GM23338 (cell line): ENCODE measurements around the gene COL25A1.
"Not testable (repeated sequence)": the region's sequence is repeated elsewhere in the genome, so short reads cannot be mapped to it uniquely, and the experiment has no call there.

Experiments used
- CREB1 ChIP-seq: fragments of 250-450 bp; sonication (Bioruptor Pico); IDR thresholded peaks from 2 replicates; pipeline ENCODE4 v1.5.0; 2020; ENCODE audit warnings: low read depth, mild to moderate bottlenecking, moderate library complexity
- EZH2 ChIP-seq: fragments of 200-600 bp; sonication (generic); IDR thresholded peaks from one replicate; pipeline ENCODE4 v1.8.0; 2017; ENCODE audit warnings: antibody characterized with exemption, mild to moderate bottlenecking, low read depth; ENCODE audit not compliant: unreplicated experiment
- JUNB ChIP-seq: IDR thresholded peaks from one replicate; pipeline ENCODE4 v1.6.1; 2016; ENCODE audit warnings: antibody characterized with exemption; ENCODE audit not compliant: unreplicated experiment
- POLR2AphosphoS5 ChIP-seq: IDR thresholded peaks from 2 replicates; pipeline ENCODE4 v1.6.1; 2016; ENCODE audit warnings: antibody characterized with exemption, low read depth
- TF ChIP-seq, protein P1 (sequence below), 2 experiments: fragments of 200-600 bp in 1 of 2; sonication (generic) in 1 of 2; conservative IDR thresholded peaks; 2 replicates each; pipeline versions ENCODE4 v1.5.1 to v1.6.1; 2016 to 2017; ENCODE audit warnings: antibody characterized with exemption in 2 of 2, low read depth in 2 of 2, mild to moderate bottlenecking in 2 of 2, moderate library complexity in 1 of 2
- TF ChIP-seq, protein P2 (sequence below): IDR thresholded peaks from one replicate; pipeline ENCODE4 v1.6.1; 2018; ENCODE audit warnings: antibody characterized with exemption; ENCODE audit not compliant: unreplicated experiment

GRCh38 chr4:108984495-108984894, 318.0 kb downstream of the COL25A1 start:
- TF ChIP-seq, protein P1, sequence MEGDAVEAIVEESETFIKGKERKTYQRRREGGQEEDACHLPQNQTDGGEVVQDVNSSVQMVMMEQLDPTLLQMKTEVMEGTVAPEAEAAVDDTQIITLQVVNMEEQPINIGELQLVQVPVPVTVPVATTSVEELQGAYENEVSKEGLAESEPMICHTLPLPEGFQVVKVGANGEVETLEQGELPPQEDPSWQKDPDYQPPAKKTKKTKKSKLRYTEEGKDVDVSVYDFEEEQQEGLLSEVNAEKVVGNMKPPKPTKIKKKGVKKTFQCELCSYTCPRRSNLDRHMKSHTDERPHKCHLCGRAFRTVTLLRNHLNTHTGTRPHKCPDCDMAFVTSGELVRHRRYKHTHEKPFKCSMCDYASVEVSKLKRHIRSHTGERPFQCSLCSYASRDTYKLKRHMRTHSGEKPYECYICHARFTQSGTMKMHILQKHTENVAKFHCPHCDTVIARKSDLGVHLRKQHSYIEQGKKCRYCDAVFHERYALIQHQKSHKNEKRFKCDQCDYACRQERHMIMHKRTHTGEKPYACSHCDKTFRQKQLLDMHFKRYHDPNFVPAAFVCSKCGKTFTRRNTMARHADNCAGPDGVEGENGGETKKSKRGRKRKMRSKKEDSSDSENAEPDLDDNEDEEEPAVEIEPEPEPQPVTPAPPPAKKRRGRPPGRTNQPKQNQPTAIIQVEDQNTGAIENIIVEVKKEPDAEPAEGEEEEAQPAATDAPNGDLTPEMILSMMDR (conservative IDR thresholded peaks at IDR 0.05; ENCODE audit: low read depth in 2 of 2): not testable (repeated sequence)
- TF ChIP-seq, protein P2, sequence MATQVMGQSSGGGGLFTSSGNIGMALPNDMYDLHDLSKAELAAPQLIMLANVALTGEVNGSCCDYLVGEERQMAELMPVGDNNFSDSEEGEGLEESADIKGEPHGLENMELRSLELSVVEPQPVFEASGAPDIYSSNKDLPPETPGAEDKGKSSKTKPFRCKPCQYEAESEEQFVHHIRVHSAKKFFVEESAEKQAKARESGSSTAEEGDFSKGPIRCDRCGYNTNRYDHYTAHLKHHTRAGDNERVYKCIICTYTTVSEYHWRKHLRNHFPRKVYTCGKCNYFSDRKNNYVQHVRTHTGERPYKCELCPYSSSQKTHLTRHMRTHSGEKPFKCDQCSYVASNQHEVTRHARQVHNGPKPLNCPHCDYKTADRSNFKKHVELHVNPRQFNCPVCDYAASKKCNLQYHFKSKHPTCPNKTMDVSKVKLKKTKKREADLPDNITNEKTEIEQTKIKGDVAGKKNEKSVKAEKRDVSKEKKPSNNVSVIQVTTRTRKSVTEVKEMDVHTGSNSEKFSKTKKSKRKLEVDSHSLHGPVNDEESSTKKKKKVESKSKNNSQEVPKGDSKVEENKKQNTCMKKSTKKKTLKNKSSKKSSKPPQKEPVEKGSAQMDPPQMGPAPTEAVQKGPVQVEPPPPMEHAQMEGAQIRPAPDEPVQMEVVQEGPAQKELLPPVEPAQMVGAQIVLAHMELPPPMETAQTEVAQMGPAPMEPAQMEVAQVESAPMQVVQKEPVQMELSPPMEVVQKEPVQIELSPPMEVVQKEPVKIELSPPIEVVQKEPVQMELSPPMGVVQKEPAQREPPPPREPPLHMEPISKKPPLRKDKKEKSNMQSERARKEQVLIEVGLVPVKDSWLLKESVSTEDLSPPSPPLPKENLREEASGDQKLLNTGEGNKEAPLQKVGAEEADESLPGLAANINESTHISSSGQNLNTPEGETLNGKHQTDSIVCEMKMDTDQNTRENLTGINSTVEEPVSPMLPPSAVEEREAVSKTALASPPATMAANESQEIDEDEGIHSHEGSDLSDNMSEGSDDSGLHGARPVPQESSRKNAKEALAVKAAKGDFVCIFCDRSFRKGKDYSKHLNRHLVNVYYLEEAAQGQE: not testable (repeated sequence)
- not testable (repeated sequence) for TF ChIP-seq JUNB; EZH2; CREB1 (CRISPR knock-in tag); POLR2AphosphoS5
